C1 segment of cervical spinal cord (tissue), 14 donors: ENCODE measurements around the gene PSME1.

Experiments used
- DNase-seq, 14 donors: peaks; one replicate each; lab custom pipeline; 2025; lab: John Stamatoyannopoulos, UW

The PSME1 gene

DNA sequence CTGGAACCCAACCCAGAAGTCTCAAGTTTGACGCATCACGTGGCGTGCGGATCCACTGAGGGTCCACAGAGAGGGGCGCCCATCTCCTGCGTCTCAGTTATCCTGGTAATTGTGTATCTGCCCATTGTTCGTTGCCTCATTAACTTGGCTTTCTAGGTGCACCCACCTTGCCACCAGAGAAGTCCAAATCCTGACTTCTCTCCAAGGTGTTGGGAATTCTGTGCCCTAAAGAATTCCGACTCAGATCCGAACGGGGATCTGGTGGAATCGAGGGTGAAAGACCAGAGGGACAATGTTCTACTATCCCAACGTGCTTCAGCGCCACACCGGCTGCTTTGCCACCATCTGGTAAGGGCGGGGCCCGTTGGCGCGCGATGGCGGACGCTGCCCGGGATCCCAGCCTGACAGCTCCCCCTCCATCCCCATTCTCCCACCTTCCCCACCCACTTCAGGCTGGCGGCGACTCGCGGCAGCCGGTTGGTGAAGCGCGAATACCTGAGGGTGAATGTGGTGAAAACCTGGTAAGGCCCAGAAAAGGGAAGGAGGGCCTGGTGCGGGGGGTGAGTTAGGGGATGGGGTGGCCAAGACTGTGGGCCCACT lies 36.4 kb downstream of the PSME1 start:
- peak in 2 of 14 donors; percentile 36 to 43 for DNase-seq

DNA sequence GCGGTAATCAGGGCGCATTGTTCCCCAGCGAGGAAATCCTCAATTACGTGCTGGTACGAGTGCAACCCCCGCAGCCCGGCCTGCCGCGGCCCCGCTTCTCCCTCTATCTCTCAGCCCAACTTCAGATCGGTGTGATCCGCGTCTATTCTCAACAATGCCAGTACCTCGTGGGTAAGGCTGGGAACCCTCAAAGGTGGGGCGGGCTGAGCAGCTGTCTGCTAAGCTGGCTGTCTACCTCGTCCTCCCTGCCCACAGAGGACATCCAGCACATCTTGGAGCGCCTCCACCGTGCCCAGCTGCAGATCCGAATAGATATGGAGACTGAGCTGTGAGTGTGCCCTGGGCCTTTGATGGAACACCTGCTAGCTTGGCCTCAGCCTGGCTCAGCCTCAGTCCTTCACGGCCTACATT lies 36.9 kb downstream of the PSME1 start:
- DNase-seq: peak in 1 of 14 donors; percentile 35

DNA sequence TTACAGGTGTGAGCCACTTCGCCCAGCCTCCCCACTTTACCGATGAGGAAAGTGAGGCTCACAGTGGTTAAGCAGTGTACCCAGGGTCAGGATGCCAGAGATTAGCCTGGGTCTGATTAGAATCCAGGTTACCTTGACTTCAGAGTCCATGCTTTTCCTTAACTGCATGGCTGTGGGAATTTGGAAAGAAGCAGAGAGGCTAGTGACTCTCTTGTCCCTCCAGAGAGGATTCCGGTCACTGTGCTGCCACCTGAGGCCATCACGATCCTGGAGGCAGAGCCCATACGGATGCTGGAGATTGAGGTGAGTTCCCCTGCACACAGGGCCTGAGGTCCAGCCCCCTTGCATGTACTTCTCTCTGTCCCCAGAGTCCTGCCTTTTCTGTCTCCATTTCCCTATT lies 40.6 kb downstream of the PSME1 start:
- no peak for DNase-seq

DNA sequence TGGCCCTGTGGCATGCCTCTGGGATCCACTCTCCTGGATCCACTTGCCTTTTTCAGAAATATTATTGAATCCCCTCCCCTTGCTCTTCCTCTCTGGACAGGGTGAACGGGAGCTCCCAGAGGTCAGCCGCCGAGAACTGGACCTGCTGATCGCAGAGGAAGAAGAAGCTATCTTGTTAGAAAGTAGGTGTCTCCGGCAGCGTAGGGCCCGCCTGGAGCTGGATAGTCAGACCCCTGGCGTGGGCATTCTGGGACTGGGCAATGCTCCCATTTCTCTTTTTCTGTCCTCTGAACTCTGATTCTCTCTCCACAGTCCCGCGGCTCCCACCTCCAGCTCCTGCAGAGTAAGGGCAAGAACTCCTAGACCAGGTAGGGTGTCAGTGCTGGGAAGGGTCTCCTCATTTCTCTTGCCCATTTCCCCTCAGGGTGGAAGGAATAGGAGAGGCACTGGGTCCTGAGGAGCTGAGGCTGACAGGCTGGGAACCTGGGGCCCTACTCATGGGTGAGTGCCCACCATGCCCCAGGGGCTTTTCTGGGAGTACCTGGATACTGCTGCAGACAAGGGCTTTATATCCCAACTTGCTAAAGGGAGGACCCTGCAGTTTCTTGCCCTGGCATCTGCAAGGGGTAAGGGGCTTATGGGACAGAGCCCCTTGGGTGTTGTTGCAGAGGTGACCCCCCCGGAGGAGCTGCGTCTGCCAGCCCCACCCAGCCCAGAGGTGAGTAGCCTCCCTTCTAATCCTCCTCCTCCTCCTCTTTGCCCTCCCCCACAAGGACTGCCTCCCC lies 41.2 kb downstream of the PSME1 start:
- DNase-seq: no peak

DNA sequence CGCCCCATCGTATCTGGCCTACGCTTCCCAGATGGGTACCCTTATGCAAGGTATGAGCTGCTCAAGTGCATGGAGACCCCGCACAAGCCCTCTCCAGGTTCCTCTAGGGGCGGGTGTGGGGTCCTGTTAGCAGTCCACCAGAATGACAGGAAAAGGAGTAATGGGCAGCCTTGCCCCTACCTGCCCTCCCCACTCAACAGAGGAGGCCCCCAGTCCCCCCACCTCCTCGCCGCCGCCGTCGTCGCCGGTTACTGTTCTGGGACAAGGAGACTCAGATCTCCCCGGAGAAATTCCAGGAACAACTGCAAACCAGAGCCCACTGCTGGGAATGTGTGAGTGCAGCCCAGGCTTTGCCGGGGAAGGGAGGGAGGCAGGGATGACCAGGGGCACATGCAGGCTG lies 41.9 kb downstream of the PSME1 start:
- DNase-seq: no peak

DNA sequence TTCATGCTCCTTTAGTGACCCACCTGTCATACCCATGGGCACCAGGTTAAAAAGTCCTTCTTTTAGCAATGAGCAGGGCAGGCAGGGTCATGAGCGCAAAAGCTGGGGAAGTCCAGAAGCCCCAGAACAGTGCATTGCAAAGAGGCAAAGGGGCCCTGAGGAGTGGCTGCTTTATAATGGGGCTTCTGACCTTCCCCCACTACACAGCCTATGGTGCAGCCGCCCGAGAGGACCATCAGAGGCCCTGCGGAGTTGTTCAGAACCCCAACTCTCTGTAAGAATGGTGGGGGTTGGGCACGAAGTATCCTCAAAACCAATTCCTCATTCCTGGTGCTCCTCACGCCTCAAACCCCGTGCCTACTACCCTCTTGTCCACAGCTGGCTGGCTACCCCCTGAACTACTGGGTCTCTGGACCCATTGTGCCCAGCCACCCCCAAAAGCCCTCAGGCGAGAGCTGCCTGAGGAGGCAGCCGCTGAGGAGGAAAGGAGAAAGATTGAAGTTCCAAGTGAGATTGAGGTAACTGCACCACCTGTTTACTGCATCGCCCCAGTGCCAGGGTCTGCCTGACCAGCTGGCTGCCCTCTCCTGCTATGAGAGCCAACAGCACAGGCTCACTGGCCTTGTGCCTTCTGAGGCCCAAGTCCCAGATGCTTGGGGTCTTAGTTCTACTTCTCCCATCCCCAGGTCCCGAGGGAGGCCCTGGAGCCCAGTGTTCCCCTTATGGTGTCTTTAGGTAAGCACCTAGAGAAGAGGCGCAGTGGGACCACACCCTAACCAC lies 42.6 kb downstream of the PSME1 start:
- no peak for DNase-seq

DNA sequence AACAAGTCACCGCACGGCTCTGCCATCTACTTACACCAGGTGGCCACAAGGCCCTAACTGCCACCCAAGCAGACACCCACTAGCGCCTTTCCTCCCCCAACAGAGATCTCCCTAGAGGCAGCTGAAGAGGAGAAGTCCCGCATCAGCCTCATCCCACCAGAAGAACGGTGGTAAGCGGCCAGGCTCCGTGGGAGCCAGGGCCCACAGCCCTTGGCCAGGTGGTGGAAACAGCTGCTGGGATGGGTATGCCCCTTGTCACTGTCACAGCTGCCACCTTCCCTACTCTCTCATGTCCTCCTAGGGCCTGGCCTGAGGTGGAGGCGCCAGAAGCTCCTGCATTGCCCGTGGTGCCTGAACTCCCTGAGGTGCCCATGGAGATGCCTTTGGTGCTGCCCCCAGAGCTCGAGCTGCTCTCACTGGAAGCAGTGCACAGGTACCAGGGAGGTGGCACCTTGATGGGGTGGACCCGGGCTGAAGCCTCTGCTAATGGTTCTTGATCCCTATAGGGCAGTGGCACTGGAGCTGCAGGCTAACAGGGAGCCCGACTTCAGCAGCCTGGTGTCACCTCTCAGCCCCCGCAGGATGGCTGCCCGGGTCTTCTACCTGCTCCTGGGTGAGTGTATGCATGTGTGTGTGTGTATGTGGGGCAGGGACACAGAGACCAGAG lies 43.4 kb downstream of the PSME1 start:
- no peak for DNase-seq

DNA sequence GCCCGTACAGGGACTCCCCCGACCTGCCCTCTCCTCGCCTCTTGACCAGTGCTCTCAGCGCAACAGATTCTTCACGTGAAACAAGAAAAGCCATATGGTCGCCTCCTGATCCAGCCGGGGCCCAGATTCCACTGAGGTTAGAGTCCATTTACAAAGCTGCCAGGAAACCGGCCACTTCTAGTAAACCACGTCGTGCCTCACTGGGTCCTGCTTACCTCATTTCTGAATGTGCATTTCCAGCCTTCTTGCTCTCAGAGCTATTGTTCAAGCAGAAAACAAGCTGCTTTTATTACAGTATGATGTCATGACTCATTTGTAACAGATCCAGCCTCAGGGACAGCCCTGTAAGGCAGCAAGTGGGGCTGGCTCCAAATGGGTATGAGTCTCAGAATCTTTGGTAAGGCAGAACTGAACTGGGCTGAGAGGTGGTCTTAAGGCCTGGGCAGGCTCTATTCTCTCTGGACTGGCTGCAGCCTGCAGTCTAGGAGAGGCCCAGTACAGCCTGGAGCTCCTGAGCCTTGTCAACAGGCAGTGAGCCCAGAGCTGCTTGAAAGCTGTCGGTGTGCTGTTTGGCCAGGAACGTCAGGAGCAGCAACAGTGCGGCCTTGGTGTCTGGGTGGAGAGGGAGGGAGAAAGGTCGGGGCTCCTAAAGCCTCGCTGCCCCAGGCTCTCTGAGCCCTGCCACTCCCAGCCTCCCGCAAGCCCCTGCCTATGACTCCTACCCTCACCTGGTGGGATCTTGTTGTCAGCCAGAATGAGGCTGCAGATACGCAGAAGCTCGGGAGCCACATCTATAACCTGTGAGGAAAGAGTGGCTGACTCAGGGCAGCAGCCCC lies 44.2 kb downstream of the PSME1 start:
- DNase-seq: peak in 8 of 14 donors; percentile 14 to 78 (median 30)

DNA sequence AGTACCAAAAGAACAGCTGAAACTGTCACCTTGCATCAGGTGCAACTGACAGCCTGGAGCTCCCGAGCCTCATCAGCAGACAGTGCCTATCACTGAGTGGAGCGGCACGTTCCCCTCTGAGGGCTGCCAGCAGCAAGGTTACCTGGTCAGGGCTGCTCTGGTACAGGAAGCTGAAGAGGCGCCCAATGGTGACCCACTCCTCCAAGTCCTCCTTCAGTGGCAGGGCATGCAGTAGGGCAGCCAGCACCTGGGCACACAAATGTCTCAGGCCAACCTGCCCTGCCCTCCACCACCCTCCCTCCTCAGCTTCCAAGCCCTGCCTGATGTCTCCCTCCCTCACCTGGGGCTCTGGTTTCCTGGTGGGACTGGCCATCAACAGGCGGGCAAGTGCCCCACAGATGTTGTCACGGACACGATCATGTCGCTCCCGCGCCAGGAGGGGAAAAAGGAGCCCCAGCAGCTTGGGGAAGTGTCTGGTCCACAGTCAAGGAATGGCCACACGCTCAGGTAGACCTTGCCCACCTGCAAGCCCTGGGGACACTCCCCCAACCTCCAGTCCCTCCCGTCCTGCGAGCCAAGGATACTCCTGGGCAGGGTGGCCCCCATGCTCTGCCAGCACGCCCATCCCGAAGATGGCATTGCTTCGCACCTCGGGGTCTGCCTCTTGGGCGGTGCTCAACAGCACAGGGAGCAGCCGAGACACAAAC lies 45.5 kb downstream of the PSME1 start:
- no peak for DNase-seq

DNA sequence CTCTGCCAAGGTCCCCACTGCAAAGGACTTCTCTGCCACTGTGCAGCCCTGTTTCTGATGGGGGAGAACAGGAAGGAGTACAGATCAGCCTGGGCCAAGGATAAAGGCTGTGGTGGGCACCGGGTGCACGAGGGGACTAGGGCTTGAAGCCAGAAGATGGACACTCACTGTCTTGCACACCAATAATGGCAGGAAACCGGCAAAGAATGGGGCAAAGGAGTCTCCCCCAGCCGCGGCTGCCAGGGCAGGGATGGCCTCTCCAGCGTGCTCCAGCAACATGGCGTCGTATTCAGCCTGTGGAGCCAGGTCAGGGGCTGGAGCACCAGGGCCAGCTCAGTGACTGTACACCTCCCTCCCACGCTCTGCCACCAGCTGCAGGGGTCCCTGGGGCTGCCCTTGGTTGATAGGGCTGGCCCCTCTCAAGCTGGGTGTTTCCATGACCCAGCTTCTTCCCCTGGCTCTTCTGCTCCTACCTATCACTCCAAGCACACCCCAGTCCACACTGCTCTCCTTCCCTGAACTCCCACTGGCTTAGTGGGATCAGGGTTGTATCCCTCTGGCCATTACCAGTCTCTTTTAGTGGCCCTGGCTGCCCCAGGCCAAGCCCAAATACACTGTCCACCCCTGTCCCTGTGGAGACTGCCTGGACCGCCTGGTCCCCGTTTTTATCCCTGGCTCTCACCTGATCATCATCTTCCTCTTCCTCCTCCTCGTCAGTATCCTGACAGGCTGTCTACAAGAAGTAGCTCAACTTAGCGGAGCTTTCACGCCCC lies 46.3 kb downstream of the PSME1 start:
- no peak for DNase-seq

DNA sequence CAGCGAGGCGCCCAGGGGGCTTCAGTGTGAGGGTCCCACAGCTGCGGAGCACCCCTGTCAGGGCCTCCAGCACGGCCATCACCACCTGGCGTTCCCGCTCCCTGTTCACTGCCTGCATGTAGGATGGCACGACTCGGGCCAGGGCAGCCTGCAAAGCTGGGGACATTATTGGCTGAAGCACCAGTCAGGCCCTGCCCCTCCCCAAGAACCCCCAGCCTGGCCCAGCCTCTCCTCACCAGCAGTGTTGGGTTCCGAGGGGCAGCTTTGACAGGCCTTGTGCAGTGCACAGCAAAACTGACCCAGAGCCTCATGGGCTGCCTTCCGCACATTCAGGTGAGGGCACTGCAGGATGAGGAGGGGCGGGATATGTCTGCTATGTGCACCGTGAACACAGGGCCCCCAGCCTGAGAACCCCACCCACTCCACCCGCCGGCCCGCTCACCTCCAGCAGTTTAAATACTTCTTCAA lies 47.1 kb downstream of the PSME1 start:
- DNase-seq: no peak

DNA sequence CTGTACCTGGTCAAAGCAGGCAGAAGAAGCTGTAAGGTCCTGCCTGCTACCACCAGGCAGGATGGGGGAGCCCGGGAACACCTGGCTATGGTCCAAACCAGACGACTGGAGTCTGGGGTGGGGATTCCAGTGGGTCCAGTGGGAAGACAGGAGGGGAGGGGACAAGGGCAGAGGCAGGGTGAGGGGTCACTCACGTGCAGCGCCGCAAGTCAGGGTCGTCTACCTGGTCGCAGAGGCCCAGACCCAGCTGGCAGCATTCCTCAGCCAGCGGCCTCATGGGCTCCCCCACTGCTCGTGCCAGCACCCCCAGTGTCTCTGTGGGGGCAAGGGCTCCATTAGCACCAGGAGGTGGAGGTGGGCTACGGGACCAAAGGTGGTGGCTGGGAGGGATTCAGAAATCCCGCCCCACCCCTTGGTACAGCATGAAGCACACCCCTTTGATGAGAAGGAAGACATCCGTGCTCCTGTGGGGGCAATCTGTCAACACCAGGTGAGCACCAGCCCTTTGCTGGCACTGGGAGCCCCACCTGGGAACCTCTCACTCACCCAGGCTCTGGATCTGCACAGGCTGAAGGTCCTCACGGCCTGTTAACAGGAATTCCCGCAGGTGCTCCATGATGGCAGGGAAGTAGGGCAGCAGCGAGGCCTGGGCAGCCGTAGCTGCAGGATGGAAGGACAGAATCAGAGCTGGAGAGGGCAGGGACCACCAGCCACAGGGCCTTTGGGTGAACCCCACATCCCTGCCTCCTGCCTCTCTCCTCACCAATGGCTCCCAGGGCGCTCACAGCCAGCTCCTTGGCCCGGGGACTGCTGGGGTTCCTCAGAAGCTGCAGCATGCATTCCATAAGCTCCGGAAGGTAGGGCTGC lies 48.3 kb downstream of the PSME1 start:
- DNase-seq: no peak

DNA sequence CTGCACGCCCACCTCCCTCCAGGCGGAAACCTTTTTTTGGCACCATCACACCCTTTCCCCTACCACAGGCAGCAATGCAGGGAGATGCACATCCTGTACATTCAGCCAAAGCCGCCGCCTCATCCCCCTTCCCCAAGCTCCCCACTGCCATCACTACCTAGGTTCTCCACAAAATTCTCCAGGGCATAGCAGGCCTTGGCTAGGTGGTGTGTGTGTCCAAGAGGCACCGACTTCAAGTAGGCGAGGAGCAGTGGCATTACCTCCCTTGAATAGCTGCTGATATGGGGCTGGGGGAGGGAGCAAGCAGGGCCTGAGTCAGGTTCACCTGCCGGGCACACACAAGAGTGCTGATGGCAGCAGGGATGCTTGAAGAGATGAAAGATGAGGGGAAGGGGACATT lies 49.0 kb downstream of the PSME1 start:
- DNase-seq: no peak

DNA sequence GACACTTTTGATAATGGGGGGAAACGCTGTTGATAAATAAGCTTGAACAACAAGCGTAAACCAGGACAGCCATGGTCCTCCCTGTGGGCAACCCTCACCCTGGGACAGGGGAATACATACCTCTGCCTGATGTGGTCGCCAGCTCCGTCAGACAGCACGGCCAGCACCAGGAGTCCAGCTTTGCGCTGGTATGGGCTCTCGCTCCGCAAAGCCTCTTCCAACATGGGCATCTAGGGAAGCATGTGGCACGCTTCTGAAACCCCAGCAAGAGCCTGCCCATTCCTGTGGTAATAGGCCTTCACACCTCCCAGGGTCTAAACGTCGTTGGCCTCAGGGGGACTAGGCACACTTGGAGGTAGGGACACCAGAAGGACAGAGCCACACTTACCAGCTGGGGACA lies 49.7 kb downstream of the PSME1 start:
- DNase-seq: no peak

DNA sequence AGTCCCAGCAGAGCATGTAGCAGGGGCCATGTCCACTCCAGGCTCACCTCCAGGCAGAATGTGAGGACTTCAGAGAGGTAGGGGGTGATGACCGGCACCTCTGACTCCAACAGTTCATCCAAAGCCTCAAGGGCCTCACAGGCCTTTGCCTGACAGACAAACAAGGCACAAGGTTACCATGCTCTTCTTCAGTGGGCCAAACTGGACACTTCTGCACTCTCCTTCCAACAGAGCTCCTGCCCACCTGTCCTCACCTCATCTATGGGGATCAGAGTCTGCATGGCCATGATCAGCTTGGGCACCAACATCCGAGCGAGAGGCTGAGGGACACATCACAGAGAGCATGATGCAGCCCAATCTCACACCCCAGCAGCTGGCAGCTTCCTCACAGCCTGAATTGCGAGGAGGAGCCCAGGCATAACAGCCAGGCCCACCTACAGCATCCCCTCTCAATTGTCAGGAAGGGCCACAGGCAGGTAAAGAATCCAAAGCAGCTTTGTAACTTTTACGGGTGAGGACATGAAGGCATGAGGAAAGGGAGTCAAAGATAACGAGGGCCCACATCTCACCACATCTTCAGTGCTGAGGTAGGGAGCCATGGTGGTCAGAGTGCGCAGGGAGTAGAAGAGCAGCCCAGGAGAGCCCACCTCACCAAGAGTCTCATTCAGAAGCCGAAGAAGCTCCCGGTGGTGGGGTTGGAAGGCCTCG lies 51.0 kb downstream of the PSME1 start:
- no peak for DNase-seq

DNA sequence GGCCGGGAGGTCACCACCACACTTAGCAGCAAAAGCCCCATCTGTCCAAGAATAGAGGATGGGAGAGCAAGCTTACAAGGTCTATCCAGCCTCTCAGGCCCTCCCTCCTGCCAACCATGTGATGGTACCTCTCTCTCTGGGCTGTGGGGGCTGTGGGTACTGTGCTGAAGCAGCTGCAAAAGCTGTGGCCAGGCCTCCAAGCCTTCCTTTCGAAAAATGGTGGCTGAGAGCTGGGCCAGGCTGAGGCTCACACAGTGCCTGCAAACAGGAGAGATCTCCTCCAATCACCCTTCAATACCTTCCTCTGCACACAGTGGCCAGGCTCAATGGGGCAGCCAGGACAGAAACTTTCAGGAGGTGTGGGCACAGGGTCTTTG lies 51.5 kb downstream of the PSME1 start:
- no peak for DNase-seq
